NCI-H2107 treated with DMSO at 0.1 percent for 48 hours (cell line): Measurements from ENCODE around the gene ZBBX.
"Not testable (repeated sequence)": the region's sequence is repeated elsewhere in the genome, so short reads cannot be mapped to it uniquely, and the experiment has no call there.

ENCODE experiments used
- DNase-seq: peaks from one replicate; lab custom pipeline; 2025; ENCODE audit not compliant: unreplicated experiment; lab: John Stamatoyannopoulos, UW

ZBBX gene

GRCh38 chr3:167380004-167380689 lies at the start of gene ZBBX:
TSS of gene ZBBX (minus strand) at chr3:167380297. CDS start at chr3:167372901, 7,396 bp downstream.
- peak; percentile 89 for DNase-seq

DNA sequence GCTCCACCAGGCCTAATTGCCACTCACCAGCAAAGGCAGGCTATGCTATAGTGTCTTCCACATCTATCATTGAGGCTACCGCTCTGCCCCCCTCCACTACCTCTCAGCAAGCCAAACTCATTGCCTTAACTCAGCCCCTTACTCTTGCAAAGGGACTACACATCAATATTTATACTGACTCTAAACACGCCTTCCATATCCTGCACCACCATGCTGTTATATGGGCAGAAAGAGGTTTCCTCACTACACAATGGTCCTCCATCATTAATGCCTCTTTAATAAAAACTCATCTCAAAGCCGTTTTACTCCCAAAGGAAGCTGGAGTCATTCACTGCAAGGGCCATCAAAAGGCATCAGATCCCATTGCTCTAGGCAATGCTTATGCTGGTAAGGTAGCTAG lies 46.9 kb upstream of the ZBBX start:
- DNase-seq, result not testable (repeated sequence)

GRCh38 chr3:167422396-167422795 lies 42.3 kb upstream of the ZBBX start:
- not testable (repeated sequence) for DNase-seq

DNA sequence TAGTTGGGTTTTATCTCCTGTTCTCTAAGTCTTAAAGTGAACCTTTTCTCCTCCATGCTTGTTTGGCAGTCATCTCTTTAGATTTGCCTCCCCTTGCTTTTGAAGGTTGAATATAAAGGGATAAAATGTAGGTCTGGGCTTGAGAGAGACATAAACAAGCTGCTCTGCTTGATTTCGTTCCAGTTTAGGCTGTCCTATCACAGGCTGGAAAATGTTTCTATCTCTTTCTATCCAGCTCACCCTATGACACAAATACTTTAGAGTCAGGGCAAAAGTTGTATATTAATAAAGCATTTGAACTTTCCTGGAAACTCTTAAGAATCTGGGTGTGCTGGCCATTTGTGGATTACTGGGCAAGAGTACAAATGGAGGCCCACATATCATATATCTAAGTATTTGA lies 29.5 kb upstream of the ZBBX start:
- DNase-seq, result no peak

- peak; percentile 66 for DNase-seq
These were observed 26.9 kb upstream of the ZBBX start for GRCh38 chr3:167406876-167407492.

DNA sequence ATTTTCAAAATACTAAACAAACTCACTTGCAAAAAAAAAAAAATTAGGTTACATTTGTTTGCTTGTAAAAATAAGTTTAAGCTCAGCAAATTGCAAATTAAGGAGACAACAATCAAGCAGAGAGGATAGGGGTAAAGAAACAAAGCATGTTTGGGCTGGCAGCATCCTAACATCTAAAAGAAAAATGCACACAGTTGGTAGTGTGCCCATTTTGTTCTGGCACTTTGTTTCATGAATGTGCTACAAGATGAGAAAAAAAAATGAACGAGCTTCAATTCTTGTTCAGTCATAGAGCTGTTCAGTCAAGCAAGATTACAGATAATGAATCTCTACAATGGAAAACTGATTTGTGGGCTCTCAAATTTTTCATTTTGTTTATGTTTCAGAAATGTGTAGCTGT lies 17.7 kb upstream of the ZBBX start:
- DNase-seq, result no peak

- DNase-seq, result no peak
These were observed 16.0 kb upstream of the ZBBX start for GRCh38 chr3:167396075-167396474.

- no peak for DNase-seq
These were observed 13.9 kb upstream of the ZBBX start for GRCh38 chr3:167394003-167394402.

- DNase-seq, result no peak
These were observed 2.1 kb upstream of the ZBBX start for GRCh38 chr3:167382155-167382554.

DNA sequence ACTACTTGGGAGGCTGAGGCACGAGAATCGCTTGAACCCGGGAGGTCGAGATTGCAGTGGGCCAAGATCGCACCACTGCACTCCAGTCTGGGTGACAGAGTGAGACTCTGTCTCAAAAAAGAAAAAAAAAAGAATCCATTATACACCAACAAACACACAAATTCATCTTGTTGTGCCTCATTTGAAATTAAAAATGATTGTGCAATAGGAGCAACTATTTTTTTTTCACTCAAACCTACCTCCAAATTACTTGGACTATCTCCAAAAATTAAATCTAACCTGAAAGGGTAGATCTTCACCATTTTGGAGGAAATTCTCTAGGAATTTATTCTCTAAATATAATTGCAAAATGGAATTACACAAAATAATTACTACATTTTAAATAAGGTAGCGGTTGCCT lies 4.6 kb downstream of the ZBBX start:
- DNase-seq, result no peak

DNA sequence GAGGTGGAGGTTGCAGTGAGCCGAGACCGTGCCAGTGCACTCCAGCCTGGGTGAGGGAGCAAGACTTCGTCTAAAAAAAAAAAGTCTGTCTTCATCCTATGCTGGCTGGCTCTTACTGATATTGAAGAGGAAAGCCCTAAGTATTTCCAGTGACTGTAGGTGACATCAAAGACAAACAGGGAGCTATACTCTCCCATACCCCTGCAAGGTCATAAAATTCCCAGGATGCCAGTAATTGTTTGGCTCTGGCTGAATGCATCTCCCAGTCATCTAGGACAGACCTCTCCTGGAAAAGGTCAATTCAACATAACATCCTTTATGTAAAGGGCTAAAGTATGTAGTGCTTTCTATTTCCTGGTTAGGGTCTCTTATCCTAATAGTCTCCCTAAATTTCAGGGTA lies 8.0 kb downstream of the ZBBX start:
- DNase-seq, result no peak

DNA sequence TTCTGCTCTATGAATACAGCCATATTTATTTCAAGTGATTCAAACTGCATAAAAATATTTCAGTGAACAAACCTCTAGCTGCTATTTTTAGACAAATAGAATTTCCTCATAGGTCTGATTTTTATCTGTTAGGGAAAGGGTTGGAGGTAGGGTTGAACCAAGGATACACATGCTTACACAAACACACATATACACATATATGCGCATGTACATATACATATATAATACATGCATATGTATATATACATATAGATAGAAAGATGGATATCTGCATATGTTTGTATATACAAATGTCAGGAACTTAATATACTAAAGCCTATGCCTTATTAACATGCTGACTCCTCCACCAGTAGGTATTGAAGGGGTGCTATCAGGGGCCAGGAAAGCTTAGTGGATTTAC lies 18.1 kb downstream of the ZBBX start:
- no peak for DNase-seq

DNA sequence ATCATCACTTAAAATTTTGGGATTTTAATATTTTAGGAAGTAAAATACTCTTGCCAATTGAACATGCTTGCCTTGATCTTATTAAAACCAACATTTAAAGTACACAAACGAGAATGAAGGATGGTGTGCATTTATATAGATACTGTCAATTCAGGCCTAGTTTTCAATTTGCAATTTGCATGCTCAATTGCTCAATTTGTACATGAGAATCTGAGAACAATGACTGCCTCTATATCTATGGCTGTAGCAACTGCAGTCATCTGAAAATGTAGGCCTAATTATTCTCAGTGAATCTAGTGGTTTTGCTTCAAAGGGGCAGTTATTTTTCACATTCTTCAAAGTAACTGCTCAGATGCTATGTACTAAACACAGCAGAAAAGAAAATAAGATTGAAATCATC lies 18.8 kb downstream of the ZBBX start:
- no peak for DNase-seq

- no peak for DNase-seq
These were observed 24.7 kb downstream of the ZBBX start for GRCh38 chr3:167355446-167355845.

DNA sequence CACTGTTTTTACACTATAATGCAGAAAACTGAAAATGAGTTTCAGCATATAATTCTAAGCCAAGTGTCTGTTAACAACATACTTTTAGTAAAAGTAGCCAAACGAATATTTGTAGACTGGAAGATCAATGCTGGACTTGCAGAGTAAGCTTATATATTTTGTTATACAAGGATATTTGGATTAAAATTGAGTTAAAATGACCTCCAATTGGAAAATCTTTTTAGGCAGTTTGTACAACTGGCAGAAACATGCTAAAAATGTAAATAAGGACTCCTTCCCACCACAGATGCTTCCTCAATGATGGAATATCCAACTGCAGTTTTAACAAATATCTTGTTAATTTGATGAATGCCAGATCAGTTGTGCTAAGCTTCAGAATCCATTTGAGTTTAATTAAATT lies 25.3 kb downstream of the ZBBX start:
- DNase-seq, result no peak

GRCh38 chr3:167350245-167350862 lies 29.7 kb downstream of the ZBBX start:
- peak; percentile 24 for DNase-seq

- DNase-seq, result no peak
These were observed 33.9 kb downstream of the ZBBX start for GRCh38 chr3:167346171-167346570.

DNA sequence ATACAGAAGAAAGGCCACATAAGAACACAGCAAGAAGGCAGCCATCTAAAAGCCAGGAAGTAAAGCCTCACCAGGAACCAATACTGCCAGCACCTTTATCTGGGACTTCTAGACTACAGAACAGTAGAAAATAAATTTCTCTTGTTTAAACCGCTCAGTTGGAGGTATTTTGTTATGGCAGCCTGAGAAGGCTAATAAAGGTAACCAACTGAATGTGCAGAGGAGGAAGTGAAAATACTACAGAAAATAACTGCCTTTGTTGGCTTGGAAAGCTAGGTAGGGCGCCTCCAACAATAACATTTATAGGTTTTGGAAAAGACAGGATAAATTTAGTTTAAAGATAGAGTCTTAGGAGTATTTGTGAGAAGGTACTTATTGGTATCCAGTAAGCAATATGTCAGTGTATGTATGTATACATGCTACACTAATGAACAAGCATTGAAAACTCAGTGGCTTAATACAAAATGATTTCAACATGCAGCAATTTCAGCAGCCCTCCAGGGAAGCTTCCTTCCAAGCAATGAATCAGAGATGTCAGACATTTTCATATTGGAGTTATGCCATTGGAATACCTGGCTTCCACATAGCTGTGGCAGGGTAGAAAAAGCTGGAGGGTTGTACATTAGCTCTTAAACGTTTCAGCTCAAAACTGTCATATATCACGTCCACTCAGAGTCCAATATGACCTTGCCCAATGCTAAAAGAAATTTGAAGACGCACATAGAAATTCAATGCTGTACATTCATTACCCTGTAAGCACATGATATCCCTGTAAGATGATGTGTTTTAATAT lies 48.9 kb downstream of the ZBBX start:
- no peak for DNase-seq

GRCh38 chr3:167323572-167323971 lies 56.5 kb downstream of the ZBBX start:
- no peak for DNase-seq

GRCh38 chr3:167318996-167319615 lies 61.0 kb downstream of the ZBBX start:
- DNase-seq, result no peak

GRCh38 chr3:167318306-167318705 lies 61.8 kb downstream of the ZBBX start:
- DNase-seq, result no peak
